Caki2 (cell line): ENCODE results near the gene TM4SF20. TPM values are rescaled to one million over a fixed set of nuclear protein-coding genes. Genes with fewer than 3 reads are reported as not detected.
A peak's percentile ranks its signal among the peaks of the same experiment; 100 is the strongest.

Experiments
- DNase-seq: peaks from one replicate; pipeline ENCODE4 v3.0.0-alpha.2; 2015; ENCODE audit warnings: low read depth
- in situ Hi-C: cut with HindIII; loops from 2 replicates; pipeline ENCODE4 v1.10.0; 2016; ENCODE audit warnings: low sequenced_read_pairs, low pct_unique_long_range_greater_than_20kb, mixed read lengths
- total RNA-seq: library from RNA; depleted of rRNA; stranded (reverse); fragments of >200 nt; shearing (Covaris generic); gene quantifications from 2 replicates; pipeline ENCODE4 v1.2.3, GENCODE V29; 2014; ENCODE audit warnings: low replicate concordance; rRNA removed

Gene TM4SF20, protein sequence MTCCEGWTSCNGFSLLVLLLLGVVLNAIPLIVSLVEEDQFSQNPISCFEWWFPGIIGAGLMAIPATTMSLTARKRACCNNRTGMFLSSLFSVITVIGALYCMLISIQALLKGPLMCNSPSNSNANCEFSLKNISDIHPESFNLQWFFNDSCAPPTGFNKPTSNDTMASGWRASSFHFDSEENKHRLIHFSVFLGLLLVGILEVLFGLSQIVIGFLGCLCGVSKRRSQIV
- not detected in 2 replicates for total RNA-seq

DNA sequence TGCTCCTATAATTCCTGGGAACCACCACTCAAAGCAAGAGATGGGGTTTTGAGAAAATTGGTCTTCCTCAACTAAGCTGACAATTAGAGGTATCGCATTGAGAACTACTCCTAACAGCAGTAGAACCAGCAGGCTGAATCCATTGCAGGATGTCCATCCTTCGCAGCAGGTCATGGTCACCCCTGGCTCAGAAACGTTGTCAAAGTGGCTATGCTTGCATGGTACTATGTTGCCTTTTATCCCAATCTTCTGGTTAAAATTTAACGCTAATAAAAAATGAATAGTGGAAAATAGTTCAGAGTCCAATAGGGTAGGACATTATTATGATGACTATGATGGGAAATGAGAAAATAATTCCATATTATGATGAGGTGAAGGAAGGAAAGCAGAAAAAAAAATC is at the start of gene TM4SF20:
TM4SF20 (minus strand) TSS at position 212 of the 400 bp plus-strand sequence; CDS start at position 174, 38 bp downstream.
- in situ Hi-C loops, result no loop called here
- no peak for DNase-seq

DNA sequence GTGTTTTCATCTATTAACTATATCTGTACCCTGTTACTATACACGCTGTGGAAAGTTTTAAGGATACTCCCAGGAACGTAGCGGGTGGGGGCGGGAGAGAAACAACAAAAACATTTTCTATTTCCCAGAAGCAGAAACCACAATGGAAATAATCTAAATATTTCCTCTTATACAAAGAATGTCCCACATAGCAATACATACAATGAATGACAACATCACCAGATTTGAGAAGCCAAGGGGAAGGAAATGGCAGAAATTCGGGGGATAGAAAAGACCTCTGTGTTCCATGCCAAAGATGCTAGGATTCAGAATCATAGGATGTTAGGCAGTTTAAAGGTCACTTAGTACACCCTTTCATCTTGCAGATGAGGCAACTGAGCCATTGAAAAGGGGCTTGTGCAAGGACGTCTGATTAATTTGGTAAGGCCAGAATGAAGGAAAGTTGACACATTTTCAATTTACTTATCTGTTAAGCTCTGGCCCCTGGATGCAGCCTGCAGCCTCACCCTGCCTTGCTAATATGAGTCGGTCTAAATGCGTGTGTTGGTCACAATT is 49.7 kb upstream of the TM4SF20 start:
- in situ Hi-C loops, result no loop called here
- DNase-seq, result no peak

DNA sequence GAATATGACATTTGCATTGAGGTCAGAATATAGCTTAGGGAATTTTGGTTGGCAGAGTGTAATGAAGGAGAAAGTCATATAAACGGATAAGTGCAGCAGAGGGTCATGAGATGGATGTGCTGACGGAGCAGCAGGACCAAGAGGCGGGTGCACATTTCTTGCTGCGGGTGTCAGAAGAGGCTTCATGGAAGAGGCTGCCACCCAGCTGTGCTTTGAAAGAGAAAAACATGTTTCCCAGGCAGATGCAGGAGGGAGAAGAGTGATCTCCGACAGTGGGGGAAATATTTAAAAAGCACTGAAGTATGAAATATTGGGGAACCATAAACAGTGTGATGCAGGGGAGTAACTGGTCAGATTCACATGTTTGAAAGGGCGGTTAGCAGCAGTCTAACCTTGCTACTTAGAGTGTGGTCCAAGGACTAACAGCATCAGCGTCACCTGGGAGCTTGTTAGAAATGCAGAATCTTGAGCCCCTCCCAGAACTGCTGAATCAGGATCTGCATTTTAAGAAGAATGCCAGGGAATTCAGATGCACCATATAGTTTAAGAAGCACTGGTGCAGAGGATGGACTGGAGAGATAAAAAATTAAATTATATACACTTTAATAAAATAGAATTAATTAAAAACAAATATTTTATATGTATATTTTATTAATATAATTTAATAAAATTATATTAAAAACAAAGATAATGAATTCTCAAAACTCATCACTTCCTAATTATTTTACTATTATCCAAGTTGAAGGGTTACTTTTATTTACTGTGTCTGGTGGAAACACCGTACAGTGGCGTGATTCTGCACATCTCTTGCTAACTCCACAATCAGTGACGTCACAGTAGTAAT is 44.8 kb upstream of the TM4SF20 start:
- in situ Hi-C loops, result no loop called here
- no peak for DNase-seq

DNA sequence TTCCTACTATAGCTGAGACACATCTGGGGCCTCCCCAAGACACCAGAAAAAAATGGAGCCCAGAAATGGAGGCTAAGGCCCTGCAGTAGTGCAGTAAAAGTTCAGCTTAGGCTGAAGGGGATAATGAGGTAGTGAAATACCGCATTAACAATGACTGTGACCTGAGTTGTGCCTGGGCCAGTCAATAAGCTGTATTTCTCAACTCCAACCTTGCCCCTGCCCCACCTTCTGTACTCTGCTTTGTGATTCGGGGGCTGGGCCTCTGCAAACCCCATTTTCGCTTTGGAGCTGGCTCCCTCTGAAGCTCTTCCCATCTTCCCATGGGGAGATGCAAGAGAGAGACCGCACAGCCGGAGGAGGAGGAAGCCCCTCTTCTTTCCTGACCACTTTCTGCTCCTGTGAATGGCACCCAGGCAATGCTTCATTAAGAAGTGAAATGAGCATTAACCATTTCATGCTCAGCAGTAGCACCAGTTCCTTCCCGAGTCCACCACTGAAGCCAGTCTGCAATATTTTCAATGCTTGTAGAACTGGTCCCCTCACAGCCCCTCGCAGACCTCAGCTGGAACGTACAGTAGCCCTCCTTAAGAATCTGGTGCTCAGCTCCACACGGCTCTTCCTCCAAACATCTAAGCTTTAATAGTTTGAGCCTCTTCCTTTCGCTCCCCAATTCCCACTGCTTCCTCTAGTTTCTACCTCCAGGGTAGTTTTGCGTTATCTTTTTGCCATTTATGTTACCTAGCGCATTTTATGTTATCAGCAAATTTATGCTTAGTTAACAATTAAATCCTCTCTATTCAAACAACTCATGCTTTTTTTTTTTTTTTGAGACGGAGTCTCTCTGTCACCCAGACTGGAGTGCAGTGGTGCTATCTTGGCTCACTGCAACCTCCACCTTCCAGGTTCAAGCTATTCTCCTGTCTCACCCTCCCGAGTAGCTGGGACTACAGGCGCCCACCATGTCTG is 41.3 kb upstream of the TM4SF20 start:
- no peak for DNase-seq
- in situ Hi-C loops, result no loop called here

DNA sequence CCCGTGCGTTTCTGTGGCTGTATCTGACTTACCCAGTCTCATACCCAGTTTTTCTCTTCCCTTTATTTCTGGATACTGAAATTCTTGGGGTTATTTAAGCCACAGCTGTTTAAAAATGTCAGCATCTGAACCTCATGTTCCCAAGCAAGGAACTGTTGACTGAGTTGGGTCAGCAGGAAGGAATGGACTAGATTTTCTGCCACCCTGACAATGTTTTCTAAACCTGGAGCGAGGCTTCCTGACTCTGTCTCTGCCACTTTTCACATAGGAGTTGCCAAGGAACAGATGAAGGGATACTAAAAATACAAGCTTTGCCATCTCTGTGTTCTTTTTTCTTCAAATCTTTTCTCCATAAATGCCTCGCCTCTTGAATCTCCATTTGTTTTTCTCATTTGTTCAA is 37.6 kb upstream of the TM4SF20 start:
- DNase-seq, result no peak
- in situ Hi-C loops, result no loop called here

DNA sequence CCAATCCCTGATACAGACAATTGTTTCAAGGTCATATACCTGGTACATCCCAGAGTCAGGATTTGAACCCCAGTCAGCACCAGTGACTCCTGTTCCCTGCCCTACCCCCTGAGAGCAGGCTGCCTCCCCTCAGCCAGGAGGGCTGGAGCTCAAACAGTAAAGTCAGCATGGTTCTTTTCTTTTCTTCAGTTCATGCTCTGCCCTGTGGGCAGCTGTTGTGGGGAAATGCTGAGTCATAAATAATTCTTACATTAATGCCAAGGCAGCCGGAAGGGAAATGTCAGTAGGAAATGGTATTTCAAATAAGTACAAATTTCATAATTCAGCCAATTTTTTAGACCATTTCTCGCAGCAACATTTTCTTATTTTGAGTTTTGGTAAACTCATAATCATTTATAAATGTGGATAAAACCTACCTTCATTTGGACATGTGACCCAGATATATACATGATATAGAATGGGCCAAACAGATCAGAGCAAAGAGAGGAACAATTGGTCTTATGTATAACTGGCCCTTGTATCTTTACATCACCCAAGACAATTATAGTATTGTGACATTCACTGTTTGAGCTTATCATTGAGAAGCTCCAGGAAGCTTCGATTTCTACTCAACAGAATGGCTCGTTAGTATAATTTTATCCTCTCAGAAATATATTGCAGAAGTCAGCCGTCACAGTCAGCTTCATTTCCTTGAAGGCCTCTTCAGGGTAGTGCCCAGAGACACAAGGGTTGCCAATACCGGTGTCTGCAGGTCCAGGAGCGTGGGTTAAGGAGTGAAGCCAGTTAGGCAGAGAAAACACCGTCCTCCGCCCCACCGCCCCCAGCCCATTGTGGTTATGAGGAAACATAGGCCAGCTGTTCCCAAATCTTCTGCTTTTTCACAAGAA is 36.7 kb upstream of the TM4SF20 start:
- in situ Hi-C loops, result no loop called here
- peak; percentile 38 for DNase-seq

DNA sequence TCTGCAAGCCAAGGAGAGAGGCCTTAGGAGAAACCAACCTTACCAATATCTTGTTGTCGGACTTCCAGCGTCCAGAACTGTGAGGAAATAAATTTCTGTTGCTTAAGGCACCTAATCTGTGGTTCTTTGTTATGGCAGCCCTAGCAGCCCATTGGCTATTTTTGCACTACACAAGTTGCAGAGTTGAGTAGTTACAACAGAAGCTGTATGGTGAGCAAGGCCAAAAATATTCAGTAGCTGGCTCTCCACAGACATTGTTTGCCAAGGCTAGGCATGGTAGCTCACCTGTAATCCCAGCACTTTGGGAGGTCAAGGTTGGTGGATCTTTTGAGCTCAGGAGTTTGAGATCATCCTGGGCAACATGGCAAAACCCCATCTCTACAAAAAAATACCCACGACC is 35.7 kb upstream of the TM4SF20 start:
- DNase-seq, result no peak
- in situ Hi-C loops, result no loop called here

DNA sequence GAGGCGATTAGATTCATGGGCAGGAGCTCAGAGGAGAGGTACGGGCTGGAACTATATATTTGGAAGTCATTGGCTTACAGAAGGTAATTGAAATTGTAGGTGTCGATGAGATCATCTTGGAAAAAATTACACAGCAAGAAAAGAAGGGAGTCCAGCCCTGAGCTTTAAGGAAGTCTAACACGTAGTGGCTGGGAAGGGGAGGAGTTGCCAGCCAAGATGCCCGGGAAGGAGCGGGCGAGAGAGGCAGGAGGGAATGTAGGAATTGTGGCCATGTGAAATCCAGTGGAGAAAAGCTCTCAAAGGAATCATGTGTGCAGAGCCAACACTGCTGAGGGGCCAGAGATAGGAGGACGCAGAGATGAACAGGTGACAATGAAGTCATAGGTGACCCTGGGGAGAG is 34.3 kb upstream of the TM4SF20 start:
- DNase-seq, result no peak
- in situ Hi-C loops, result no loop called here

DNA sequence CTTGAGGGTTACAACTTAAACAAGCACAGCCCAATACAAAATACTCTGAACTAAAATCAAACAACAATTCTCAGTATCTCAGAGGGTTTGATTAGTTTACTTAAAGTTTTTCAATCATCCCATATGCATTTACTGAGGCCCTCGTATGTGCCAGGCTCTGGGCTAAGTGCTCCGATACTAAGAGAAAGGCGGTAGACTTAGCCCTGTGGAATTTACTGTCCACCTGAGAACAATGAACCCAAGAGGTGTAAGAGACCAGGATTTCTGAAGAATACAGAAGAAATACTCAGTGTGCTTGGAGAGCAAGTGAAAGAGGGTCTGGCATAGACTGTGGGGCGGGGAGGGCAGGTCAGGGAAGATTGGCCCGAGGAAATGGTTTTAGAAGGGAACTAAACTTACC is 33.8 kb upstream of the TM4SF20 start:
- in situ Hi-C loops, result no loop called here

DNA sequence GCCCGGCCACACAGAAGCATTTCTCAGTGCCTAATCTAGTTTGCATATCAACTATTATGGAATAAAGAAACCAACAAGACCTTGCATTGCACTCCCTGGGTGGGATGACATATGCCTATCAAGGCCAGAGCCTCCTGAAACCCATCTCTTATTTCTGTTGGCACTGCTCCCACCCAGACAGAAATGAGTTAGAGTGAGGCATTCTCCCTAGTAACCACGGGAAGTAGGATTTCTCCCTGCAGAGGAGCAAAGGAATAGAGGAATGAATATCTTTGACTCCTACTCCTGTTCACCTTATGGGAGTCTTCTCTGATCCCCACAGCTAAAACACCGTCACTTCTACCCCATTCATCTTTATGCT is 32.9 kb upstream of the TM4SF20 start:
- in situ Hi-C loops, result no loop called here
- DNase-seq, result no peak

More for the DNA sequence above, 33.8 kb upstream of the TM4SF20 start:
- no peak for DNase-seq

DNA sequence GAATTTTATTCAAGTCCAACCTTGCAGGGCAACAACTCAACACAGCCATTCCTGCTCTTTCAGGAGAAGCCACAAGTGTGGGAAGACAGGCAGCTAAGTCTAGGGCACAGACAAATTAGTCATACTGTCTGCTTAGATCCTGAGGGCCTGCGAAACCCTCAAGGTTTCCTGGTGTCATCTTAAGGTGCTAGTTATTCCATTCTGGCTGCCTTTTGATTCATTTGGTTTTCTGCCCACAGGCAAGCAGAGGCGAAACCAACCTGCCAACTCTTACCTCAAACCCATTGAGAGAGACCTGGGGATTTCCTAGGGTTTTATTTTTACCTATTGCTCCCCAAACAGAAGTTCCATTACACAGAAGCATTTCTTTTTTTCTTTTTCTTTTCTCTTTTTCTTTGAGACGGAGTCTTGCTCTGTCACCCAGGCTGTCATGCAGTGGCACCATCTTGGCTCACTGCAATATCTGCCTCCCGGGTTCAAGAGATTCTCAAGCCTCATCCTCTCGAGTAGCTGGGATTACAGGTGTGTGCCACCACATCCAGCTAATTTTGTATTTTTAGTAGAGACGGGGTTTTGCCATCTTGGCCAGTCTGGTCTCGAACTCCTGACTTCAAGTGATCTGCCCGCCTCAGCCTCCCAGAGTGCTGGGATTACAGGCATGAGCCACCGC is 32.3 kb upstream of the TM4SF20 start:
- in situ Hi-C loops, result no loop called here
- no peak for DNase-seq

DNA sequence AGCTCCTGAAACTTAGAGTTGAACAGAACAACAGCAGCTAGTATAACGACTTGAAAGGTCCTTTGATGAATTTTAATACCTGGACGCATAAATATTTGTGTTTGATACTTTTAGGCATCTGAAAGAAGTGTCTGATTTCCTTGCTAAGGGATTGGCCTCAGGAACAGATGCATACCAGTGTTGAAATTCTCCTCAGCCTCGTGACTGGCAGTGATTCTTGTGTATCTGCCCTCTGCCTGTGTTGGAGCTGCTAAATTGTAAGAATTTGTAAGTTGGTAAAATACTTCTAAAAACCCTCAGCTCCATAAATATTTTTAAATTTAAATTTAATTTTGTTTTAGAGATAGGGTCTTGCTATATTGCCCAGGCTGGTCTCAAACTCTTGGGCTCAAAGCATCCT is 31.1 kb upstream of the TM4SF20 start:
- DNase-seq, result no peak
- in situ Hi-C loops, result no loop called here

DNA sequence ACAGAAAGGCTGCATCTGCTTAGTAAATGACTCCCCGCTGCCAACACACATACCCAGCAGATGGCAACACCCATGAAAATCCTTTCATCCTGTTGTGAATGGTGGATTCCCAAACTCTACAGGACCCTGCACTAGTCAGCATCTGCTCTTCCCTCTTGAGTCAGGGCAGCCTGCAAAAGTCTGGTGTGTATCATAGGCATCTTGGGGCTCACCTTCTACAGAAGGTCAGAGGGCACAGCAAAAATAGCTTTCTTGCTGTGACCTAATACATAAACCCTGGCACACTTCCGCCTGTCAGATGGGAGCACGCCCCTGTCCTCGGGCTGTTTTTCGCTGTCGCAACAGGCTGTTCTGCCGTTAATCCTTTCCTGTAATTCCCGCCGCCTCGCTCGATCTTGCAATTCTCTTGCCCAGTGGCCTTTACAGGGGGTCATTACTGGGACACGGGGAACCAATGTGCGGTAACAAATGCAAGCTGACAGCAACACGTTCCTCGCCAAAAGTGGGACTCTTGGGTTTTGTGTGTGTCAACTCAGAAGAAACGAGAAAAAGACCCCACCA is 28.6 kb upstream of the TM4SF20 start:
- in situ Hi-C loops, result no loop called here
- DNase-seq, result no peak

DNA sequence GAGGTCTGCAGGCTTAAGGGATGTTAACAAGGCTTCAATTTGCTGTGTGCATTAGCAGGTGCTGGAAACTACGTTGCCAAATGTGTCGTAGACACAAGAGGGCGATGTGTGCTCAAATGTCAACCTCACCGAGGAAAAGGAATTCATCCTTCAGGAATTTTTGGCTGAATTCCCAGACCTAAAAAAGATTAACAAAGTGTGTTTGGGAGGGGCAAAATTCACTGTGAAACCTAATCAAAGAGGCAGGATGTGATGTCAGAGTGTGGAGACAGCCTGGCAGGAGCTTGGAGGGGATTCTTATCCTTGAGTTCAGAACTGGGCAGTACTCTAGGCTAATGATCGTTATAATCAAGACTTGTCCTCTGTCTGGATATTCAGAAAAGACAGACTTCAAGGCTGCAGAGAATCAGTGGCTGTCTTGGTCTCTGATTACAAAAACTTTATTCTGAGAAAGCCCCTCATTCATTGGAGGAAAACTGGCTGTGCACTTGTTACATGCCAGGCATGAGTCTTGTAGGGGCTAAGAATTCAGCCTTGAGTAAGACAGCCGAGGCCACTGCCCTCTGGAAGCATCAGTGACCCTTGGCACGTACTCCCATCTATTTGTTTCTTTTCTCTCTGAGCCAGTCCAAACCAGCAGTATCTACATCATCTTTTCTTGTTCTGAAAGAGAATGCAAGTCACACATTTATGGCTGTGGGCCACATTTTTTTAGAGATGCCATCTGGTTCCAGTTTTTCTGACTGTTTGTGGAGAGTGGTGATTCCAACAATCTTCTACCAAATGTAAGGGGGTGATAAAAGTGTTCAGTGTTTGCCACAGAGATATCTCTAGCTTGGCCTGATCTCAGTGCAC is 27.3 kb upstream of the TM4SF20 start:
- in situ Hi-C loops, result no loop called here

DNA sequence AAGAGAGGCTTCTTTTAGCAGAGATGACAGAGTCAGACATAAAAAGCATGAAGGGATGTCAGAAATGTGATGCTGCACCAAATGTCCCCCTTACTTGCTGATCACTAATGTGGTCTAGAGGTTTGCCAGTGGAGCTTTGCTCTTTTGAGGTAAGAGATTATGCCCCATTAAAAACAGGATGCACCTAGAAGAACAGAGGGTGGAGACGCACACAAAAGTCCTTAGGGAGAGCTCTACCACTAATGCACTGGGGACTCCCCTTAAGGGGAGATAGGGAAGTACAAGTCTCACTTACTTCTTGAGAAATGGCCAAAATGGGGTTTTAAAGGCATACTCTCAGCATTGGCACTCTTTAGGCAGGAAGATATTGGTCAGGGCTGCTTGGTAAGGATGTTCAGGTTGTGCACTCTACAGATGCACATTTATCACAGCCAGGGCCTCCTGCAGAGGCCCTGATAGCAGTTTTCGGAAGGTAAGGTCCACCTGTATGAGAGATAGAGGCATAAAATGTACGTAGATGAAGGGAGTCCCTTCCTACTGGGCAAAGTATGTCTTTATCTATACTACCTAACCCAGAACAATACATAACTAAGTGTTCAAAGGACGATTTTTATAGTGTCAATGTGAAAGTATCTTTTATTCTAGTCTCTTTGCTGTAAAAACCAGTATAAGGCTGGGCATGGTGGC is 25.6 kb upstream of the TM4SF20 start:
- in situ Hi-C loops, result no loop called here
- no peak for DNase-seq

More for the DNA sequence above, 27.3 kb upstream of the TM4SF20 start:
- DNase-seq, result peak; percentile 97
